Prostate gland (tissue), 2 donors: ENCODE results near the gene CD209. TPM values are rescaled to one million over a fixed set of nuclear protein-coding genes. Genes with fewer than 3 reads are reported as not detected.
"Not testable (repeated sequence)": the region's sequence is repeated elsewhere in the genome, so short reads cannot be mapped to it uniquely, and the experiment has no call there.

Experiments used
- DNase-seq: peaks from one replicate; pipeline ENCODE4 v3.0.0-alpha.2; 2019; ENCODE audit warnings: low spot score
- H3K27ac ChIP-seq, 2 donors: fragments of 200-600 bp; sonication (generic); 2 replicates each; pipeline ENCODE4 v1.5.1; 2017 to 2019
- H3K27me3 ChIP-seq: fragments of 200-600 bp; sonication (generic); replicated peaks from 2 replicates; pipeline ENCODE4 v1.5.1; 2019; ENCODE audit not compliant: insufficient read depth
- H3K36me3 ChIP-seq, 2 donors: fragments of 200-600 bp; sonication (generic); 1 replicate in 1 of 2; 2 replicates in 1 of 2; pipeline versions ENCODE4 v1.5.1 to v1.8.1; 2017 to 2019
- H3K4me1 ChIP-seq: fragments of 200-600 bp; sonication (generic); replicated peaks from 2 replicates; pipeline ENCODE4 v1.5.1; 2019
- H3K4me3 ChIP-seq, 2 donors: fragments of 200-600 bp; sonication (generic); 2 replicates each; pipeline ENCODE4 v1.5.1; 2017 to 2019
- H3K9me3 ChIP-seq: fragments of 200-600 bp; sonication (generic); 2 replicates; pipeline ENCODE4 v1.5.1; 2017
- POLR2A ChIP-seq: fragments of 450-650 bp; IDR thresholded peaks from one replicate; pipeline ENCODE4 v1.6.1; 2016; ENCODE audit warnings: antibody characterized with exemption, mild to moderate bottlenecking
- POLR2AphosphoS5 ChIP-seq: sonication (generic); formaldehyde crosslinking; IDR thresholded peaks from one replicate; pipeline ENCODE4 v1.6.1; 2017; ENCODE audit warnings: antibody characterized with exemption
- WGBS: methylation state at CpG from one replicate; pipeline ENCODE4 v1.1.5; 2018; 5-methylcytosine and 5-hydroxymethylcytosine counted together
- intact Hi-C: fragments of 100-400 bp; cut with DNase I; formaldehyde crosslinking; loops from one replicate; pipeline ENCODE4 v1.14.2; 2022
- total RNA-seq, 2 donors: library from RNA; depleted of rRNA; stranded (reverse); fragments of >200 nt; gene quantifications; one replicate each; pipeline ENCODE4 v1.1.0, GENCODE V29; 2016
- TF ChIP-seq, protein P1 (sequence below), 4 experiments: fragments of 200-600 bp in 2 of 4; fragments of 450-650 bp in 2 of 4; sonication (generic) in 2 of 4; IDR thresholded peaks; 1 replicate in 3 of 4; 2 replicates in 1 of 4; pipeline ENCODE4 v1.5.1; 2016 to 2019; ENCODE audit warnings: antibody characterized with exemption in 4 of 4, mild to moderate bottlenecking in 2 of 4, moderate library complexity in 2 of 4

The CD209 gene, protein sequence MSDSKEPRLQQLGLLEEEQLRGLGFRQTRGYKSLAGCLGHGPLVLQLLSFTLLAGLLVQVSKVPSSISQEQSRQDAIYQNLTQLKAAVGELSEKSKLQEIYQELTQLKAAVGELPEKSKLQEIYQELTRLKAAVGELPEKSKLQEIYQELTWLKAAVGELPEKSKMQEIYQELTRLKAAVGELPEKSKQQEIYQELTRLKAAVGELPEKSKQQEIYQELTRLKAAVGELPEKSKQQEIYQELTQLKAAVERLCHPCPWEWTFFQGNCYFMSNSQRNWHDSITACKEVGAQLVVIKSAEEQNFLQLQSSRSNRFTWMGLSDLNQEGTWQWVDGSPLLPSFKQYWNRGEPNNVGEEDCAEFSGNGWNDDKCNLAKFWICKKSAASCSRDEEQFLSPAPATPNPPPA
- total RNA-seq = 1 to 10 TPM in 1 of 2 donors, under 1 TPM in 1; 0.97 to 1.2 TPM

GRCh38 chr19:7746903-7747884 lies at the start of gene CD209:
Gene CD209, minus strand, starts transcription at chr19:7747534. Its CDS starts 23 bp downstream, at chr19:7747511.
- Histone ChIP-seq H3K27ac (no peak within 1 kb of the TSS), H3K4me1 (no peaks in the 10 kb centered on the region), H3K36me3 (no peaks in the 10 kb centered on the region), H3K4me3 (no peak within 1 kb of the TSS), H3K9me3 (no peaks in the 10 kb centered on the region), H3K27me3 (no peaks in the 10 kb centered on the region)
- 62% methylated on average over 7 of the region's 7 CpGs for WGBS
- intact Hi-C loops = no loop called here
- TF ChIP-seq, protein P1, sequence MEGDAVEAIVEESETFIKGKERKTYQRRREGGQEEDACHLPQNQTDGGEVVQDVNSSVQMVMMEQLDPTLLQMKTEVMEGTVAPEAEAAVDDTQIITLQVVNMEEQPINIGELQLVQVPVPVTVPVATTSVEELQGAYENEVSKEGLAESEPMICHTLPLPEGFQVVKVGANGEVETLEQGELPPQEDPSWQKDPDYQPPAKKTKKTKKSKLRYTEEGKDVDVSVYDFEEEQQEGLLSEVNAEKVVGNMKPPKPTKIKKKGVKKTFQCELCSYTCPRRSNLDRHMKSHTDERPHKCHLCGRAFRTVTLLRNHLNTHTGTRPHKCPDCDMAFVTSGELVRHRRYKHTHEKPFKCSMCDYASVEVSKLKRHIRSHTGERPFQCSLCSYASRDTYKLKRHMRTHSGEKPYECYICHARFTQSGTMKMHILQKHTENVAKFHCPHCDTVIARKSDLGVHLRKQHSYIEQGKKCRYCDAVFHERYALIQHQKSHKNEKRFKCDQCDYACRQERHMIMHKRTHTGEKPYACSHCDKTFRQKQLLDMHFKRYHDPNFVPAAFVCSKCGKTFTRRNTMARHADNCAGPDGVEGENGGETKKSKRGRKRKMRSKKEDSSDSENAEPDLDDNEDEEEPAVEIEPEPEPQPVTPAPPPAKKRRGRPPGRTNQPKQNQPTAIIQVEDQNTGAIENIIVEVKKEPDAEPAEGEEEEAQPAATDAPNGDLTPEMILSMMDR (IDR thresholded peaks at IDR 0.05) = no peak
- TF ChIP-seq POLR2A (no peak), POLR2AphosphoS5 (no peak)
- no peak for DNase-seq

- WGBS = 68% methylated on average over 8 of the region's 8 CpGs
- Histone ChIP-seq H3K4me3 (no peak overlapping the region), H3K27me3 (no peaks in the 10 kb centered on the region), H3K4me1 (no peaks in the 10 kb centered on the region), H3K27ac (no peak overlapping the region), H3K9me3 (no peaks in the 10 kb centered on the region), H3K36me3 (no peaks in the 10 kb centered on the region)
- intact Hi-C loops = loop anchor here (10.0 kb wide), 1 partner anchor 141 kb away; no protein-coding TSS in a partner anchor
- TF ChIP-seq, protein P1 (IDR thresholded peaks at IDR 0.05) = no peak
- TF ChIP-seq POLR2AphosphoS5 (no peak), POLR2A (no peak)
- DNase-seq = no peak
Observed at GRCh38 chr19:7795555-7796161, 48.3 kb upstream of the CD209 start.

DNA sequence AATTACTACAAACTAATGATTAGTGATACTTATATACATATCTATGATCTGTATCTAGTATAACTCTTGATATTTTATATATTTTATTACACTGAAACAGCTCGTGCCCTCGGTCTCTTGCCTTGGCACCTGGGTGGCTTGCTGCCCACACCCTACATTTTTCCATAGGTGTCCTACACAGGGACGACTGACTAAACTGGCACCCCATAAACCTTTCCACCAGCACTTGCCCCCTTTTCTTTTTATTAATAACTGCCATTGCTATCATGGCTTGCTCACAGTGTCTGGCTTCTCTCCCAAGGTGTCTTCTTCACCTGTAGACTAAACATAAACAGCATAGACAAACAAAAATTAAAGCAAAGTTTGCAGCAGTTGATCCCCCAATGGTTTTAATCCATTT lies 46.2 kb upstream of the CD209 start:
- no peak for DNase-seq
- 80% methylated on average over 3 of the region's 3 CpGs for WGBS
- no peak for TF ChIP-seq POLR2AphosphoS5
- TF ChIP-seq, protein P1 (IDR thresholded peaks at IDR 0.05) = no peak
- no peak for TF ChIP-seq POLR2A
- intact Hi-C loops = loop anchor here (10.0 kb wide), 1 partner anchor 139 kb away; no protein-coding TSS in a partner anchor
- Histone ChIP-seq H3K27ac (no peak overlapping the region), H3K27me3 (peaks cover 12% of the 10 kb centered on the region), H3K9me3 (no peaks in the 10 kb centered on the region), H3K36me3 (no peaks in the 10 kb centered on the region), H3K4me1 (no peaks in the 10 kb centered on the region), H3K4me3 (no peak overlapping the region)

- H3K4me1 ChIP-seq, H3K4me3 ChIP-seq, H3K36me3 ChIP-seq, DNase-seq, H3K27ac ChIP-seq, H3K9me3 ChIP-seq: not testable (repeated sequence)
- H3K27me3 ChIP-seq = peaks cover 20% of the 10 kb centered on the region
- WGBS = 55% methylated on average over 7 of the region's 7 CpGs
- intact Hi-C loops = loop anchor here (10.0 kb wide), 1 partner anchor 138 kb away; no protein-coding TSS in a partner anchor
Observed at GRCh38 chr19:7792701-7793100, 45.4 kb upstream of the CD209 start.

DNA sequence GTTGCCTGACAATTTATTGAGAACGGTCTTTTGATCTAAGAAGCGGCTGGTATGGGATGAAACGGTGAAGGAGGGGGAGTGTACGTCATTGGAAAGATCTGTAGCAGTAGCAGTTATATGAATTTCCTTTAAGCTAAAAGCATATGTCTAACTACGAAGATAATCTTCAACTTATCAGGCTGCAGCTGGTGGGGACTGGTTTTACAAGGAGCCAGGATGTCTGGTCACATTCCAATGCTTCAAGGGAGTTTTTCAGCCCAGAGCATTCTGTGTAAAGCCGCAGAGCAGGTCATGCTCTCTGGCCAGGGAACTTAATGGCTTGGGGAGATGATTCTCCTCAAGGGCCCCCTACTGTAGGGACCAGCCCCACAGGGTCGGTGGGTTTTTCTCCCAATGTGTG lies 44.9 kb upstream of the CD209 start:
- no peak overlapping the region for H3K27ac ChIP-seq
- H3K4me3 ChIP-seq = no peak overlapping the region
- H3K27me3 ChIP-seq = peaks cover 22% of the 10 kb centered on the region
- DNase-seq = no peak
- intact Hi-C loops = loop anchor here (10.0 kb wide), 1 partner anchor 137 kb away; no protein-coding TSS in a partner anchor
- WGBS = 15% methylated on average over 7 of the region's 7 CpGs
- no peaks in the 10 kb centered on the region for H3K36me3 ChIP-seq
- H3K9me3 ChIP-seq = no peaks in the 10 kb centered on the region
- H3K4me1 ChIP-seq = no peaks in the 10 kb centered on the region
- TF ChIP-seq POLR2AphosphoS5 (no peak), POLR2A (no peak)
- TF ChIP-seq, protein P1 (IDR thresholded peaks at IDR 0.05) = no peak
